WI38 (cell line): ENCODE results near the gene RNF144B.
"Not testable (repeated sequence)": the region's sequence is repeated elsewhere in the genome, so short reads cannot be mapped to it uniquely, and the experiment has no call there.

Source experiments
- H3K4me3 ChIP-seq: 2 replicates; pipeline ENCODE4 v1.5.1; 2011; ENCODE audit warnings: low read depth, mild to moderate bottlenecking, control low read depth, low read length
- CTCF ChIP-seq: IDR thresholded peaks from 2 replicates; pipeline ENCODE4 v1.5.1; 2012; ENCODE audit warnings: low read depth, mild to moderate bottlenecking, control low read depth, low read length

RNF144B gene

GRCh38 chr6:18360188-18360587, 27.0 kb upstream of the RNF144B start:
- no peak for TF ChIP-seq CTCF
- no peak overlapping the region for H3K4me3 ChIP-seq

GRCh38 chr6:18362058-18362561, 25.0 kb upstream of the RNF144B start:
- TF ChIP-seq CTCF: no peak
- H3K4me3 ChIP-seq: no peak overlapping the region

- TF ChIP-seq CTCF: no peak
- no peak overlapping the region for H3K4me3 ChIP-seq
These were observed 23.4 kb upstream of the RNF144B start for GRCh38 chr6:18363746-18364145.

- not testable (repeated sequence) for H3K4me3 ChIP-seq
These were observed 22.6 kb upstream of the RNF144B start for GRCh38 chr6:18364561-18364960.

- no peak overlapping the region for H3K4me3 ChIP-seq
- TF ChIP-seq CTCF: no peak
These were observed 19.8 kb upstream of the RNF144B start for GRCh38 chr6:18367371-18367770.

GRCh38 chr6:18368277-18369105, 18.7 kb upstream of the RNF144B start:
- no peak for TF ChIP-seq CTCF
- H3K4me3 ChIP-seq: no peak overlapping the region

GRCh38 chr6:18371010-18371409, 16.1 kb upstream of the RNF144B start:
- no peak overlapping the region for H3K4me3 ChIP-seq
- TF ChIP-seq CTCF: no peak
